Stimulated activated CD4-positive, alpha-beta T cell treated with anti-CD3 and anti-CD28 coated beads, Interleukin-1b, Interleukin-23, amount 100 ng/mL, for 24 hours (primary cell): ENCODE data around the gene BCO1.

Source experiments
- DNase-seq, 4 experiments: peaks; one replicate each; pipeline ENCODE4 v3.0.0-alpha.2; 2020; ENCODE audit warnings: low read depth in 4 of 4, low spot score in 1 of 4

Gene BCO1

GRCh38 chr16:81231014-81231413, 7.5 kb upstream of the BCO1 start:
- DNase-seq: no peak

- DNase-seq: no peak
These were observed 5.6 kb upstream of the BCO1 start for GRCh38 chr16:81232740-81233367.

GRCh38 chr16:81237282-81237681, 1.2 kb upstream of the BCO1 start:
- DNase-seq: no peak

GRCh38 chr16:81237942-81238295, 570 bp upstream of the BCO1 start:
- no peak for DNase-seq

- no peak for DNase-seq
These were observed 1.1 kb downstream of the BCO1 start for GRCh38 chr16:81239367-81240121.

- no peak for DNase-seq
These were observed 3.2 kb downstream of the BCO1 start for GRCh38 chr16:81241706-81242105.

- no peak for DNase-seq
These were observed 4.6 kb downstream of the BCO1 start for GRCh38 chr16:81242977-81243618.

GRCh38 chr16:81243942-81244341, 5.5 kb downstream of the BCO1 start:
- DNase-seq: no peak

- DNase-seq: no peak
These were observed 13.4 kb downstream of the BCO1 start for GRCh38 chr16:81251871-81252270.

- no peak for DNase-seq
These were observed 14.7 kb downstream of the BCO1 start for GRCh38 chr16:81253141-81253540.

GRCh38 chr16:81254922-81255526, 16.5 kb downstream of the BCO1 start:
- no peak for DNase-seq

- no peak for DNase-seq
These were observed 21.4 kb downstream of the BCO1 start for GRCh38 chr16:81259916-81260315.

- peak in 3 of 4 experiments; percentile 4 to 20 (median 8) for DNase-seq
These were observed 22.7 kb downstream of the BCO1 start for GRCh38 chr16:81261049-81261648.

- DNase-seq: no peak
These were observed 25.2 kb downstream of the BCO1 start for GRCh38 chr16:81263470-81264220.

- DNase-seq: no peak
These were observed 25.9 kb downstream of the BCO1 start for GRCh38 chr16:81264386-81264785.

GRCh38 chr16:81265052-81265451, 26.6 kb downstream of the BCO1 start:
- DNase-seq: no peak

GRCh38 chr16:81265658-81266451, 27.4 kb downstream of the BCO1 start:
- no peak for DNase-seq

- peak in 1 of 4 experiments; percentile 0 for DNase-seq
These were observed 28.2 kb downstream of the BCO1 start for GRCh38 chr16:81266680-81267095.

- DNase-seq: no peak
These were observed 30.0 kb downstream of the BCO1 start for GRCh38 chr16:81268509-81268908.
